H1 (cell line): ENCODE measurements around the gene GLRX3.

Source experiments
- BRCA1 ChIP-seq: IDR thresholded peaks from 2 replicates; pipeline ENCODE4 v1.6.1; 2012; ENCODE audit warnings: low read depth, low read length, improper control_type of control experiment
- SIN3A ChIP-seq, 2 experiments: IDR thresholded peaks in 1 of 2; conservative IDR thresholded peaks in 1 of 2; 2 replicates each; pipeline ENCODE4 v1.6.1; 2011 to 2012; ENCODE audit warnings: low read length in 2 of 2, improper control_type of control experiment in 1 of 2, low read depth in 1 of 2, mild to moderate bottlenecking in 1 of 2
- SIX5 ChIP-seq: IDR thresholded peaks from 2 replicates; pipeline ENCODE4 v1.6.1; 2011; ENCODE audit warnings: mild to moderate bottlenecking, low read depth, low read length
- TF ChIP-seq, protein P1 (sequence below), 3 experiments: IDR thresholded peaks; 1 replicate in 2 of 3; 2 replicates in 1 of 3; pipeline versions ENCODE4 v1.5.1 to v1.6.1; 2011; ENCODE audit warnings: low read length in 3 of 3, mild to moderate bottlenecking in 3 of 3, inconsistent platforms in 2 of 3, low read depth in 1 of 3, moderate library complexity in 1 of 3; ENCODE audit not compliant: insufficient read depth in 1 of 3; ENCODE audit errors: control extremely low read depth in 1 of 3
- TF ChIP-seq, protein P2 (sequence below): IDR thresholded peaks from 2 replicates; pipeline ENCODE4 v1.6.1; 2011; ENCODE audit warnings: low read length, improper control_type of control experiment
- TF ChIP-seq, protein P3 (sequence below): IDR thresholded peaks from 2 replicates; pipeline ENCODE4 v1.6.1; 2012; ENCODE audit warnings: low read length, inconsistent platforms

GRCh38 chr10:130206216-130206737 lies 70.1 kb downstream of the GLRX3 start:
- TF ChIP-seq, protein P1, sequence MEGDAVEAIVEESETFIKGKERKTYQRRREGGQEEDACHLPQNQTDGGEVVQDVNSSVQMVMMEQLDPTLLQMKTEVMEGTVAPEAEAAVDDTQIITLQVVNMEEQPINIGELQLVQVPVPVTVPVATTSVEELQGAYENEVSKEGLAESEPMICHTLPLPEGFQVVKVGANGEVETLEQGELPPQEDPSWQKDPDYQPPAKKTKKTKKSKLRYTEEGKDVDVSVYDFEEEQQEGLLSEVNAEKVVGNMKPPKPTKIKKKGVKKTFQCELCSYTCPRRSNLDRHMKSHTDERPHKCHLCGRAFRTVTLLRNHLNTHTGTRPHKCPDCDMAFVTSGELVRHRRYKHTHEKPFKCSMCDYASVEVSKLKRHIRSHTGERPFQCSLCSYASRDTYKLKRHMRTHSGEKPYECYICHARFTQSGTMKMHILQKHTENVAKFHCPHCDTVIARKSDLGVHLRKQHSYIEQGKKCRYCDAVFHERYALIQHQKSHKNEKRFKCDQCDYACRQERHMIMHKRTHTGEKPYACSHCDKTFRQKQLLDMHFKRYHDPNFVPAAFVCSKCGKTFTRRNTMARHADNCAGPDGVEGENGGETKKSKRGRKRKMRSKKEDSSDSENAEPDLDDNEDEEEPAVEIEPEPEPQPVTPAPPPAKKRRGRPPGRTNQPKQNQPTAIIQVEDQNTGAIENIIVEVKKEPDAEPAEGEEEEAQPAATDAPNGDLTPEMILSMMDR (IDR thresholded peaks at IDR 0.05; ENCODE audit: control extremely low read depth in 1 of 3, insufficient read depth in 1 of 3, low read depth in 1 of 3, low read length in 3 of 3) = no peak
- TF ChIP-seq, protein P2, sequence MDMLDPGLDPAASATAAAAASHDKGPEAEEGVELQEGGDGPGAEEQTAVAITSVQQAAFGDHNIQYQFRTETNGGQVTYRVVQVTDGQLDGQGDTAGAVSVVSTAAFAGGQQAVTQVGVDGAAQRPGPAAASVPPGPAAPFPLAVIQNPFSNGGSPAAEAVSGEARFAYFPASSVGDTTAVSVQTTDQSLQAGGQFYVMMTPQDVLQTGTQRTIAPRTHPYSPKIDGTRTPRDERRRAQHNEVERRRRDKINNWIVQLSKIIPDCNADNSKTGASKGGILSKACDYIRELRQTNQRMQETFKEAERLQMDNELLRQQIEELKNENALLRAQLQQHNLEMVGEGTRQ = no peak
- TF ChIP-seq, protein P3, sequence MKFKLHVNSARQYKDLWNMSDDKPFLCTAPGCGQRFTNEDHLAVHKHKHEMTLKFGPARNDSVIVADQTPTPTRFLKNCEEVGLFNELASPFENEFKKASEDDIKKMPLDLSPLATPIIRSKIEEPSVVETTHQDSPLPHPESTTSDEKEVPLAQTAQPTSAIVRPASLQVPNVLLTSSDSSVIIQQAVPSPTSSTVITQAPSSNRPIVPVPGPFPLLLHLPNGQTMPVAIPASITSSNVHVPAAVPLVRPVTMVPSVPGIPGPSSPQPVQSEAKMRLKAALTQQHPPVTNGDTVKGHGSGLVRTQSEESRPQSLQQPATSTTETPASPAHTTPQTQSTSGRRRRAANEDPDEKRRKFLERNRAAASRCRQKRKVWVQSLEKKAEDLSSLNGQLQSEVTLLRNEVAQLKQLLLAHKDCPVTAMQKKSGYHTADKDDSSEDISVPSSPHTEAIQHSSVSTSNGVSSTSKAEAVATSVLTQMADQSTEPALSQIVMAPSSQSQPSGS = no peak
- TF ChIP-seq SIN3A (conservative IDR thresholded peaks at IDR 0.05 in 1 of 2, IDR thresholded peaks at IDR 0.05 in 1 of 2; ENCODE audit: low read depth in 1 of 2, low read length in 2 of 2) (no peak), SIX5 (no peak), BRCA1 (no peak)
